ENCODE measurements around the gene RHOB. TPM values are rescaled to one million over a fixed set of nuclear protein-coding genes. Genes with fewer than 3 reads are reported as not detected.

The RHOB gene
- total RNA-seq, 1 donor = 161 TPM

DNA sequence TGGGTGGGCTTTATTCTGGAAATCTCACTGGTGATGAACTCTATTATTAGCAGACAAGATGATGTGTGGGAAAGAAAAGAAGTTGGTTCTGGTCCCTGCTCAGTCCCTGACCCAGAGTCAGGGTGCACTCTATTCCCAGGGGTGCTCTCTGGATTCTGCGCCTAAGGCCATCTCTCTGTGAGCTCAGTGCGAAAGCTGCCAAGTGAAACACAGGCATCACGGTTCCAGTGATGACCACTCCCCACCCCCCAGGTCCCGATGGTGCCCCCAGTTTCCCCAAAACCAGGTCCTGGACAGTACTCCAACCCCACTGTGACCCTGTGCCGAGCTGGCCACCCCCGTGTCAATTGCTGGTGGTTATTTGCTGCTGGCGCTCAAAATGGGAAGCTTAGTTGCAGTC, 30.1 kb downstream of the RHOB start:
- H3K36me3 ChIP-seq (ENCODE audit: insufficient read depth, low read length) = no peaks in the 10 kb centered on the region
- no peaks in the 10 kb centered on the region for H3K79me2 ChIP-seq (ENCODE audit: insufficient read depth, low read length)
- H4K20me1 ChIP-seq (ENCODE audit: insufficient read depth, low read length) = no peaks in the 10 kb centered on the region
- no peak overlapping the region for H2AFZ ChIP-seq (ENCODE audit: low read length)
- no peak for DNase-seq (ENCODE audit: insufficient read length, low spot score, missing footprints)
- H3K4me1 ChIP-seq (ENCODE audit: insufficient read depth, low read length) = peaks cover 7% of the 10 kb centered on the region
- H3K9me3 ChIP-seq (ENCODE audit: low read depth, low read length) = no peaks in the 10 kb centered on the region
- no peaks in the 10 kb centered on the region for H3K27me3 ChIP-seq (ENCODE audit: insufficient read depth, low read length)
- TF ChIP-seq, protein P1, sequence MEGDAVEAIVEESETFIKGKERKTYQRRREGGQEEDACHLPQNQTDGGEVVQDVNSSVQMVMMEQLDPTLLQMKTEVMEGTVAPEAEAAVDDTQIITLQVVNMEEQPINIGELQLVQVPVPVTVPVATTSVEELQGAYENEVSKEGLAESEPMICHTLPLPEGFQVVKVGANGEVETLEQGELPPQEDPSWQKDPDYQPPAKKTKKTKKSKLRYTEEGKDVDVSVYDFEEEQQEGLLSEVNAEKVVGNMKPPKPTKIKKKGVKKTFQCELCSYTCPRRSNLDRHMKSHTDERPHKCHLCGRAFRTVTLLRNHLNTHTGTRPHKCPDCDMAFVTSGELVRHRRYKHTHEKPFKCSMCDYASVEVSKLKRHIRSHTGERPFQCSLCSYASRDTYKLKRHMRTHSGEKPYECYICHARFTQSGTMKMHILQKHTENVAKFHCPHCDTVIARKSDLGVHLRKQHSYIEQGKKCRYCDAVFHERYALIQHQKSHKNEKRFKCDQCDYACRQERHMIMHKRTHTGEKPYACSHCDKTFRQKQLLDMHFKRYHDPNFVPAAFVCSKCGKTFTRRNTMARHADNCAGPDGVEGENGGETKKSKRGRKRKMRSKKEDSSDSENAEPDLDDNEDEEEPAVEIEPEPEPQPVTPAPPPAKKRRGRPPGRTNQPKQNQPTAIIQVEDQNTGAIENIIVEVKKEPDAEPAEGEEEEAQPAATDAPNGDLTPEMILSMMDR (IDR thresholded peaks at IDR 0.05; ENCODE audit: extremely low read depth, low read depth, low read length) = no peak
- no peak overlapping the region for H3K27ac ChIP-seq (ENCODE audit: low read depth, low read length)
- H3K4me2 ChIP-seq (ENCODE audit: insufficient read depth, low read length) = no peak overlapping the region
- no peak overlapping the region for H3K4me3 ChIP-seq (ENCODE audit: insufficient read depth, low read length)

GRCh38 chr2:20478961-20479360, 32.1 kb downstream of the RHOB start:
- no peaks in the 10 kb centered on the region for H3K36me3 ChIP-seq (ENCODE audit: insufficient read depth, low read length)
- H2AFZ ChIP-seq (ENCODE audit: low read length) = no peak overlapping the region
- H3K4me3 ChIP-seq (ENCODE audit: insufficient read depth, low read length) = no peak overlapping the region
- TF ChIP-seq, protein P1 (IDR thresholded peaks at IDR 0.05; ENCODE audit: extremely low read depth, low read depth, low read length) = no peak
- H3K4me1 ChIP-seq (ENCODE audit: insufficient read depth, low read length) = peaks cover 7% of the 10 kb centered on the region
- no peak for DNase-seq (ENCODE audit: insufficient read length, low spot score, missing footprints)
- no peaks in the 10 kb centered on the region for H3K27me3 ChIP-seq (ENCODE audit: insufficient read depth, low read length)
- H3K27ac ChIP-seq (ENCODE audit: low read depth, low read length) = no peak overlapping the region
- no peaks in the 10 kb centered on the region for H3K9me3 ChIP-seq (ENCODE audit: low read depth, low read length)
- H3K79me2 ChIP-seq (ENCODE audit: insufficient read depth, low read length) = no peaks in the 10 kb centered on the region
- no peaks in the 10 kb centered on the region for H4K20me1 ChIP-seq (ENCODE audit: insufficient read depth, low read length)
- no peak overlapping the region for H3K4me2 ChIP-seq (ENCODE audit: insufficient read depth, low read length)

GRCh38 chr2:20479835-20480234, 33.0 kb downstream of the RHOB start:
- H3K36me3 ChIP-seq (ENCODE audit: insufficient read depth, low read length) = no peaks in the 10 kb centered on the region
- H3K4me3 ChIP-seq (ENCODE audit: insufficient read depth, low read length) = no peak overlapping the region
- DNase-seq (ENCODE audit: insufficient read length, low spot score, missing footprints) = no peak
- no peak overlapping the region for H2AFZ ChIP-seq (ENCODE audit: low read length)
- TF ChIP-seq, protein P1 (IDR thresholded peaks at IDR 0.05; ENCODE audit: extremely low read depth, low read depth, low read length) = no peak
- H3K9me3 ChIP-seq (ENCODE audit: low read depth, low read length) = no peaks in the 10 kb centered on the region
- no peak overlapping the region for H3K4me2 ChIP-seq (ENCODE audit: insufficient read depth, low read length)
- no peaks in the 10 kb centered on the region for H3K27me3 ChIP-seq (ENCODE audit: insufficient read depth, low read length)
- H4K20me1 ChIP-seq (ENCODE audit: insufficient read depth, low read length) = no peaks in the 10 kb centered on the region
- no peaks in the 10 kb centered on the region for H3K79me2 ChIP-seq (ENCODE audit: insufficient read depth, low read length)
- H3K27ac ChIP-seq (ENCODE audit: low read depth, low read length) = no peak overlapping the region
- peaks cover under 1% of the 10 kb centered on the region for H3K4me1 ChIP-seq (ENCODE audit: insufficient read depth, low read length)

DNA sequence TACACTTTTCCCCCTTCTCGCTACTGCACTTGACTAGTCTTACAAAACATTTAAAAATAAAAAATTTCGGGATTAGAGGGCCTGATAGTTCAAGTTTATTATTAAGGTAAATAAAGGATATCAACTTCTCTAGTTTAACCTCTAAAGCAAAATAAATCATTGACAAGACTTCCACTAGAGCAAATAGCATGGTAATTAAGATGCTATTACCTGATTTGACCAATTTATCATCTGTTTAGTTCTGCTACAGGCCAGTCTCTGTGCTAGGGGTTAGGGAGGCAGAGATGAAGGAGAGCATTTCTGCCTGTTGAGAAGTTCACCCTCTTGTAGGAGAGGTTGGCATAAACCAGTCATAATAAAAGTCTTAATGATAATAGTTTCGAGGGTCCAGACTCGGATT, 34.0 kb downstream of the RHOB start:
- TF ChIP-seq, protein P1 (IDR thresholded peaks at IDR 0.05; ENCODE audit: extremely low read depth, low read depth, low read length) = no peak
- Histone ChIP-seq H3K4me1 (ENCODE audit: insufficient read depth, low read length) (no peaks in the 10 kb centered on the region), H3K79me2 (ENCODE audit: insufficient read depth, low read length) (no peaks in the 10 kb centered on the region), H3K9me3 (ENCODE audit: low read depth, low read length) (no peaks in the 10 kb centered on the region), H3K27me3 (ENCODE audit: insufficient read depth, low read length) (no peaks in the 10 kb centered on the region), H2AFZ (ENCODE audit: low read length) (no peak overlapping the region), H3K27ac (ENCODE audit: low read depth, low read length) (no peak overlapping the region), H3K4me3 (ENCODE audit: insufficient read depth, low read length) (no peak overlapping the region), H3K36me3 (ENCODE audit: insufficient read depth, low read length) (no peaks in the 10 kb centered on the region), H3K4me2 (ENCODE audit: insufficient read depth, low read length) (no peak overlapping the region), H4K20me1 (ENCODE audit: insufficient read depth, low read length) (no peaks in the 10 kb centered on the region)
- no peak for DNase-seq (ENCODE audit: insufficient read length, low spot score, missing footprints)
